Endothelial cell of umbilical vein (primary cell): ENCODE results near the gene AQP12A.

Source experiments
- CTCF ChIP-seq, 2 donors: IDR thresholded peaks; 1 replicate in 1 of 2; 2 replicates in 1 of 2; pipeline ENCODE4 v1.5.1; 2011; ENCODE audit warnings: low read length in 2 of 2, mild to moderate bottlenecking in 2 of 2, moderate library complexity in 2 of 2, control low read depth in 1 of 2, inconsistent platforms in 1 of 2, low read depth in 1 of 2; ENCODE audit not compliant: insufficient read depth in 1 of 2; ENCODE audit errors: extremely low read depth in 1 of 2
- EZH2 ChIP-seq: IDR thresholded peaks from 2 replicates; pipeline ENCODE4 v1.6.1; 2012; ENCODE audit warnings: borderline replicate concordance, low read depth, mild to moderate bottlenecking, moderate library complexity, low read length, inconsistent platforms; ENCODE audit not compliant: severe bottlenecking
- FOS ChIP-seq: IDR thresholded peaks from 2 replicates; pipeline ENCODE4 v1.6.1; 2011; ENCODE audit warnings: mild to moderate bottlenecking, low read length, moderate library complexity, borderline replicate concordance; ENCODE audit not compliant: insufficient read depth
- GATA2 ChIP-seq: IDR thresholded peaks from 2 replicates; pipeline ENCODE4 v1.7.0; 2011; ENCODE audit warnings: low read depth, mild to moderate bottlenecking, moderate library complexity, mixed read lengths, low read length; ENCODE audit not compliant: insufficient read length, insufficient read depth
- JUN ChIP-seq: IDR thresholded peaks from 2 replicates; pipeline ENCODE4 v1.6.1; 2011; ENCODE audit warnings: borderline replicate concordance, low read depth; ENCODE audit not compliant: insufficient read length, insufficient read depth
- MAX ChIP-seq: IDR thresholded peaks from 2 replicates; pipeline ENCODE4 v1.6.1; 2011; ENCODE audit not compliant: insufficient read depth, insufficient read length
- MYC ChIP-seq: IDR thresholded peaks from one replicate; pipeline ENCODE4 v1.6.1; 2011; ENCODE audit warnings: mild to moderate bottlenecking, low read depth, low read length
- POLR2A ChIP-seq: IDR thresholded peaks from 2 replicates; pipeline ENCODE4 v1.6.1; 2012; ENCODE audit warnings: low read depth, mild to moderate bottlenecking, control low read depth, low read length
- POLR2AphosphoS5 ChIP-seq: IDR thresholded peaks from 2 replicates; pipeline ENCODE4 v1.6.1; 2012; ENCODE audit warnings: low read depth, mild to moderate bottlenecking, control low read depth, low read length, moderate library complexity; ENCODE audit not compliant: insufficient read depth

- TF ChIP-seq JUN = no peak
- TF ChIP-seq CTCF (IDR thresholded peaks at IDR 0.05; ENCODE audit: extremely low read depth in 1 of 2, insufficient read depth in 1 of 2, low read depth in 1 of 2, low read length in 2 of 2) = no peak
- TF ChIP-seq POLR2A = no peak
- TF ChIP-seq EZH2 = no peak
- TF ChIP-seq POLR2AphosphoS5 = no peak
- TF ChIP-seq GATA2 = no peak
- TF ChIP-seq MAX = no peak
- no peak for TF ChIP-seq FOS
- no peak for TF ChIP-seq MYC
These were observed 34.0 kb downstream of the AQP12A start for GRCh38 chr2:240725671-240726070.
